ENCODE data around the gene ZDHHC1. TPM values are rescaled to one million over a fixed set of nuclear protein-coding genes. Genes with fewer than 3 reads are reported as not detected.

Gene ZDHHC1
- total and polyA plus RNA-seq, 2 of the 13 experiments (the other 11 are each of a cell fraction or from before 2014, with no cell fraction given), result 0.51 to 1.1 TPM

GRCh38 chr16:67398546-67399217, 17.6 kb downstream of the ZDHHC1 start:
- H3K4me3 ChIP-seq (replicated peaks in 1 of 3; ENCODE audit: insufficient read depth in 1 of 3, low read depth in 2 of 3, low read length in 3 of 3), result no peak overlapping the region
- in situ Hi-C loops (cut with HindIII; ENCODE audit: extremely low pct_ligation_motif_present, low pct_unique_long_range_greater_than_20kb), result no loop called here
- CTCF ChIA-PET (ENCODE audit: low intra/inter-chr PET ratio, low total read pairs), result interaction anchor here (1.8 kb wide), 1 partner anchor 72 kb away, joined by 6 read pairs; the partner anchor contains the start of genes KCTD19 and LRRC36
- ATAC-seq (no peak), FAIRE-seq (no peak), DNase-seq (ENCODE audit: low spot score) (no peak)
- H3K9ac ChIP-seq (ENCODE audit: insufficient read depth, low read depth, low read length), result no peak overlapping the region
- WGBS (ENCODE audit: low lambda C conversion rate), result 63% methylated on average over 17 of the region's 19 CpGs
- H2AFZ ChIP-seq (ENCODE audit: low read length), result no peak overlapping the region
- no TSS peak for BruUV-seq (replicated peaks)
- H3K27ac ChIP-seq (ENCODE audit: extremely low read length, insufficient read depth, low read length), result no peak overlapping the region
- H3K36me3 ChIP-seq (replicated peaks in 1 of 2; ENCODE audit: control insufficient read depth in 1 of 2, insufficient read depth in 2 of 2, low read length in 2 of 2), result no peaks in the 10 kb centered on the region
- TF ChIP-seq ZNF784 (CRISPR knock-in tag; IDR thresholded peaks at IDR 0.05; ENCODE audit: borderline replicate concordance) (no peak), HOMEZ (CRISPR knock-in tag; IDR thresholded peaks at IDR 0.05; ENCODE audit: low read depth) (no peak), ZMAT5 (CRISPR knock-in tag; IDR thresholded peaks at IDR 0.05; ENCODE audit: borderline replicate concordance, low read depth) (no peak)
- POLR2A ChIA-PET, result no interaction called here
- H3K79me2 ChIP-seq (ENCODE audit: insufficient read depth, low read length), result no peaks in the 10 kb centered on the region
- intact Hi-C loops (cut with micrococcal nuclease; ENCODE audit: unreplicated experiment), result no loop called here
- peaks cover 0 to 14% of the 10 kb centered on the region in 2 experiments; a peak in 3 of 5 replicates for H3K27me3 ChIP-seq (ENCODE audit: control insufficient read depth in 1 of 2, insufficient read depth in 2 of 2, low read length in 2 of 2)
- H4K20me1 ChIP-seq (ENCODE audit: insufficient read depth, low read length), result no peaks in the 10 kb centered on the region
- no peaks in the 10 kb centered on the region for H3K9me3 ChIP-seq (ENCODE audit: low read length)
- peaks cover 41% of the 10 kb centered on the region for H3K4me1 ChIP-seq (ENCODE audit: insufficient read depth, low read length)
- H3K4me2 ChIP-seq (ENCODE audit: low read depth, low read length), result no peak overlapping the region

Measured in HepG2 (cell line).